Measurements from ENCODE around the gene IL12A. TPM values are rescaled to one million over a fixed set of nuclear protein-coding genes. Genes with fewer than 3 reads are reported as not detected.

The IL12A gene
- total and polyA plus RNA-seq, 7 donors: 0.08 to 0.79 (median 0.31) TPM

- Histone ChIP-seq H3K27me3 (ENCODE audit: insufficient read depth in 3 of 3, low read length in 2 of 3) (no peaks in the 10 kb centered on the region), H3K4me1 (no peaks in the 10 kb centered on the region), H3K9me3 (no peaks in the 10 kb centered on the region), H3K4me3 (no peak overlapping the region), H3K36me3 (ENCODE audit: insufficient read depth in 1 of 2, low read depth in 1 of 2) (no peaks in the 10 kb centered on the region), H3K27ac (no peak overlapping the region)
- ATAC-seq (no peak), DNase-seq (no peak)
- WGBS, 3 donors: 82 to 87% (median 83%) methylated on average over 4 of the region's 4 CpGs
- intact Hi-C loops (cut with DNase I): no loop called here
- no peak for TF ChIP-seq CTCF (IDR thresholded peaks at IDR 0.05)
Observed at GRCh38 chr3:159994182-159994581, 5.5 kb downstream of the IL12A start.

- no peak for ATAC-seq
- Histone ChIP-seq H3K9me3 (no peaks in the 10 kb centered on the region), H3K4me1 (no peaks in the 10 kb centered on the region), H3K27me3 (ENCODE audit: insufficient read depth in 3 of 3, low read length in 2 of 3) (no peaks in the 10 kb centered on the region), H3K27ac (no peak overlapping the region), H3K36me3 (ENCODE audit: insufficient read depth in 1 of 2, low read depth in 1 of 2) (no peaks in the 10 kb centered on the region), H3K4me3 (no peak overlapping the region)
- 75 to 100% (median 75%) methylated on average over 1 of the region's 1 CpG for WGBS, 3 donors
- intact Hi-C loops (cut with DNase I): no loop called here
- no peak for TF ChIP-seq CTCF (IDR thresholded peaks at IDR 0.05)
- DNase-seq: no peak
Observed at GRCh38 chr3:159995091-159995490, 6.5 kb downstream of the IL12A start.

GRCh38 chr3:159996018-159996417 is 7.4 kb downstream of the IL12A start:
- no peaks in the 10 kb centered on the region for H3K27me3 ChIP-seq (ENCODE audit: insufficient read depth in 3 of 3, low read length in 2 of 3)
- no peaks in the 10 kb centered on the region for H3K9me3 ChIP-seq
- no peaks in the 10 kb centered on the region for H3K4me1 ChIP-seq
- TF ChIP-seq CTCF (IDR thresholded peaks at IDR 0.05): no peak
- intact Hi-C loops (cut with DNase I): no loop called here
- H3K4me3 ChIP-seq: no peak overlapping the region
- ATAC-seq: no peak
- no peaks in the 10 kb centered on the region for H3K36me3 ChIP-seq (ENCODE audit: insufficient read depth in 1 of 2, low read depth in 1 of 2)
- no peak overlapping the region for H3K27ac ChIP-seq
- no peak for DNase-seq

- H3K4me1 ChIP-seq: no peaks in the 10 kb centered on the region
- WGBS, 3 donors: 76 to 82% (median 81%) methylated on average over 7 of the region's 7 CpGs
- H3K27ac ChIP-seq: no peak overlapping the region
- ATAC-seq (no peak), DNase-seq (no peak)
- intact Hi-C loops (cut with DNase I): no loop called here
- no peaks in the 10 kb centered on the region for H3K36me3 ChIP-seq (ENCODE audit: insufficient read depth in 1 of 2, low read depth in 1 of 2)
- H3K27me3 ChIP-seq (ENCODE audit: insufficient read depth in 3 of 3, low read length in 2 of 3): no peaks in the 10 kb centered on the region
- H3K9me3 ChIP-seq: no peaks in the 10 kb centered on the region
- no peak overlapping the region for H3K4me3 ChIP-seq
- no peak for TF ChIP-seq CTCF (IDR thresholded peaks at IDR 0.05)
Observed at GRCh38 chr3:159996959-159997358, 8.3 kb downstream of the IL12A start.

GRCh38 chr3:160001148-160001760 is 12.6 kb downstream of the IL12A start:
- DNase-seq (no peak), ATAC-seq (no peak)
- no peaks in the 10 kb centered on the region for H3K9me3 ChIP-seq
- H3K4me3 ChIP-seq: no peak overlapping the region
- H3K4me1 ChIP-seq: no peaks in the 10 kb centered on the region
- no peak overlapping the region for H3K27ac ChIP-seq
- WGBS, 3 donors: 77 to 82% (median 79%) methylated on average over 7 of the region's 7 CpGs
- no peaks in the 10 kb centered on the region for H3K36me3 ChIP-seq (ENCODE audit: insufficient read depth in 1 of 2, low read depth in 1 of 2)
- intact Hi-C loops (cut with DNase I): loop anchor here (5.0 to 10.0 kb wide), 4 partner anchors 174 to 1156 kb away; no protein-coding TSS in a partner anchor
- TF ChIP-seq CTCF (IDR thresholded peaks at IDR 0.05): no peak
- no peaks in the 10 kb centered on the region for H3K27me3 ChIP-seq (ENCODE audit: insufficient read depth in 3 of 3, low read length in 2 of 3)
